Amniotic epithelial cell (primary cell): ENCODE measurements around the gene C2orf78.
A peak's percentile ranks its signal among the peaks of the same experiment; 100 is the strongest.

Source experiments
- DNase-seq: peaks from one replicate; pipeline ENCODE4 v3.0.0-alpha.2; 2010; ENCODE audit warnings: low read depth

The C2orf78 gene

DNA sequence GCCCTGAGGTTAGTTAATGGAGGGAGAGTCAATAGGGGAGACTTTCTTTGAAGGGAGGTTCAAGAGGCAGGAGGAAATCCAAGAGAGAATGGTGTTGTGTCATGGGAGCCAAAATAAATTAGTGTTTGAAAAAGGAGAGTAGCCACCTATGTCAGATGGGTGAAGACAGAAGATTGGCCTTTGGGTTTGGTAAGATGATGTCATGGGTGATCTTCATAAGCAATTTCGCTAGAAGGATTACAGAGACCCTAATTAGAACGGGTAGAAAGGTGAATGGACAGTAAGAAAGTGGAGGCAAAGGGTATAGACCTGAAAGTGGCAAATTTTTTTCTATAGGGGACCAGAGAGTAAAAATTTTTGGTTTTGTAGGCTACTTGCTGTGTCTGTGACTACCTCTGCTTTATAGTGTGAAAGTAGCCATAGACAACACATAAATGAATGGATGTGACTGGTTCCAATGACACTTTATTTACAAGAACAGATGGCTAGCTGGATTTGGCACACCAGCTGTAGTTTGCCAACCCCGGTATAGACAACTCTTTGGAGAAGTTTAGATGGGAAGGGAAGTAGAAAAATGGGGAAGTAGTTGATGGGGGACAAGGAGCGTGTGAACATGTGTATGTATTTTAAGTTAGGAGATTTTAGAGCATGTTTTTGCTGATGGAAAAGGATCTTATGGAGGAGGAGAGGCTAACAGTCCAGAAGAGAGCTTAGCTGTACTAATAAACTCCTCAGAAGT lies 54.0 kb downstream of the C2orf78 start:
- DNase-seq: no peak

DNA sequence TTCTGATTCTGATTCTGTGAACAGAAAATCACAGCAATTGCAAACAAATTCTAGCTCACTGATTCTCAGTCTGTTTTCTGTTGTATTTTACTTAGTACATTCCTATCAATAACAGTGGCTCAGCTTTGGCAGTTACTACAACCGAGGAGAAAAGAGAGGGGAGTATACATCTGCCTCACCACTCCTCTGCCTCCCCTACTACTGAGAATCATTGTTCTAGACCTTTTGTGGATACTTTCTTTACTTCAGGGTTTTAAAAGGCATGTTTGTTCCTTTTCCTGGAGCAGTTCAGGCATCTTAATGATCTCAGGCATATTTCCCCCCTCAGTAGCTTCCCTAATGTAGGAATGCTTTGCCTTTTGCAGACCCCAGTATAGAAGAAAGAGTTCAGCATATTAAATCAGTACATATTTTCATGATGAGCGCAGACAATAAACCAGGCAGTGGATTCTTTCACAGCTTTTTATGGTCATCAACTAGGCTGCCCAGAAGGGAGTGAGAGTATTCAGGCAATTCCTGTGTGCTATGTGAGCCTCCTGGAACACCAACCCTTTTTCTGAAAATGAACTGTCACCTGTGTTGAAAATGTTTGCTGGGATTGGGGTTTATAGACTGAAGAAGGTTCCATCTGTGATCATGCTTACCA lies 55.0 kb downstream of the C2orf78 start:
- DNase-seq: peak; percentile 21

DNA sequence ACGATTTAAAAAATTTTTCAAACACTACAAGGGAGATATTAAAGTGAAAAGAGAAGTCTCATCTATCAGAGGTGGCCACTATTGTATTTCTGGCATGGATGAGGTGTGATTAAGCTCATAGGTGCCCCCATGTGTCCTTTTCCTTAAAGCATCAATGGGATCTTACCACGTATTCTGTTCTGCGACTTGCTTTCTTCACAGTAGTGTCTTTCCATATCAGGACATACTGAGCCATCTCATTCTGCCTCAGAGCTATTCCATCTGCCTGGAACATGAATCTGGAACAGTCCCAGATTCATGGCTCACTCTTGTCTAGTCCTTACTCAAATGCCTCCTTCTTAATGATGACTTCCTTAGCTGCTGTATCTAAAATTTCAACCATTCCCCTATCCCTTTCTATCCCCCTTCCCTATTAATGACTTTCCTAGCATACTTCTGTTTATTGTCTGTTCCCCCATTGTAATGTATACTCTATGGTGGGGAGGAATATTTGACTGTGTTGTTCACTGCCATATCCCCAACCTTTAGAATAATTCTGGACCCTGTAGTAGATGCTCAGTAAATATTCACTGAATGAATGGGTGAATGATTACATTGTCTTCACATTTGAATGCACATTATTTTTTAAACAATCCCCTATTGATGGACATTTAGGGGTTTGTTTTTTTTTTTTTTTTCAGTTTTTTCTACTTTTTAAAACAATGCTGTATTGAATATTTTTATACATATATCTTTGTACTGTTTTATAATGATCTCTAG lies 55.8 kb downstream of the C2orf78 start:
- DNase-seq: no peak

DNA sequence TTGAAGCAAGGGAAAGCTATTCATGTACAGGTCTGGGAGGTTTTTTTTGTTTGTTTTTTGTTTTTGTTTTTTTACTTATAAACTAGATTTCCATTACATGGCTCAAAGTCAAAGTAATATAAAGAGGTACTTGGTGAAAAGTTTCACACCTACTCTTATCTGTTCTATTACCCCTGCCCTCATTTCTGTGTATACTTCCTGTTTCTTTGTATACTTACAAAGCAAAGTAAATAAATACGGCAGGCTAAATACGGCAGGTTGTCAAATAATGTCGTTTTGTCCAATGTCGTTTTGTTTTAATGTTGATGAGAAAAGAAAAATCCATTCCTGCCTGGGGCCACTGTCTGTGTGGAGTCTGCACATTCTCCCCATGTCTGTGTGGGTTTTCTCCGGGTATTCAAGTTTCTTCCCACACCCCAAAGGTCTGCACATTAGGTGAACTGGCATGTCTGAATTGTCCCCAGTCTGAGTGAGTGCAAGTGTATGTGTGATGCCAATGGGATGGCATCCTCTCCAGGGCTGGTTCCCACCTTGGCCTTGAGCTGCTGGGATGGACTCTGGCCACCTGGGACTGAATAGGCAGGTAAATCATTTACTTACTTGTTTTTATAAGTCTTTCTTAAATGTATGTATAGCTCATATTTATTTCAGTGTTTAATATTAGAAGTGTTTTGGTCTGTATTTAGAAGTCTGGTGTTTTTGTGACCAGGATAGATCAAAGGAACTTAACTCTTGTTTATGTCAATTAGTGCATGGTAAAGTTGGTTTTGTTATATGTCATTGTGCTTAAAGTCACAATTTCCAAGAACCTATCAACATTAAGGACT lies 58.1 kb downstream of the C2orf78 start:
- no peak for DNase-seq

DNA sequence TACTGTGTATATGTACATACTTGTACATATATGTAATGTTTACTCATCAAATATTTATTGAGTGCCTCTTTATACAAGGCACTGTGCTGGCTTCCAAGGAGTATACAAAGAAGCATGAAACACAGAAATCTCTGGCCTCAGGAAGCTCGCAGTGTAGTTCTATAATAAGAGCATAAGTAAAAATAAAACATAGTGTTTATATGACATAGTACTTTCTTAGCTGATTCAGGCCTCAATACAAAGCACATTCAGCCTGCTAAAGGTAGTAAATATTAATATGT lies 58.7 kb downstream of the C2orf78 start:
- DNase-seq: no peak

DNA sequence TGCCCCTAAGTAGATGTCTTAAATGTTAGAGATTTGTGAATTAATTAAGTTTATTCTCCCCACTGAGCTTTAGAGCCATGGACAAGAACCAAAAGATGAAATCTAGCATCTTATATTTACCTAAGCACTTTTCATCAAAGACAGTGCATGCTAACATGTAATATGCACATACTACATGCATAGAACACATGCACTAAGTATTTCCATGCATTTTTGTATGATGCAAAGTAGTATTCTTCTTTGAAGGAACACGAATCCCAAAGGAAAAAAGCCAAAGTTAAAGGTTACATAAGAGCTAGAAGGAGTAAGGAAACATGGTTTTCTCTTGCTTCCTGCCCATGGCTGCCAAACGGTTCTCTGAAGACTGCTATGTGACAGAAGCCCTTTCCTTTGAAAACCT lies 60.1 kb downstream of the C2orf78 start:
- DNase-seq: no peak

DNA sequence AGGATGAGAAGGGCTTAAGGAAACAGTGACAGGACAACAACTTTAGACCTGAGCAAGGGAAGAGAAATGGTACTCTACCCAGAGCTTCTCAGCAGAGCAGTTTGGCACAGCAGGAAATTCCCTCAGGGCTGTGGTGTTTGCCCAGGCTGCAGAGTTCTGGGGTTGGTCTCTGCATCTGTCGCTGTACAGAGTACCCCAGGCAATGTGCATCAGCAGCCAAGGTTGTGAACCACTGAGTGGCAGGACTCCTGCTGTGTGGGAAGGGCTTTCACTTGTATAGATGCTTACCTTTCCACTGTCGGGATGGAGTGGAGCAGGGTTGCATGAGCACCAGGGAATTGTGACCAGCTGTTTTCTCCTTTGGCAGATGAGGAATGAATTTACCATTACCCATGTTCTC lies 66.0 kb downstream of the C2orf78 start:
- no peak for DNase-seq

DNA sequence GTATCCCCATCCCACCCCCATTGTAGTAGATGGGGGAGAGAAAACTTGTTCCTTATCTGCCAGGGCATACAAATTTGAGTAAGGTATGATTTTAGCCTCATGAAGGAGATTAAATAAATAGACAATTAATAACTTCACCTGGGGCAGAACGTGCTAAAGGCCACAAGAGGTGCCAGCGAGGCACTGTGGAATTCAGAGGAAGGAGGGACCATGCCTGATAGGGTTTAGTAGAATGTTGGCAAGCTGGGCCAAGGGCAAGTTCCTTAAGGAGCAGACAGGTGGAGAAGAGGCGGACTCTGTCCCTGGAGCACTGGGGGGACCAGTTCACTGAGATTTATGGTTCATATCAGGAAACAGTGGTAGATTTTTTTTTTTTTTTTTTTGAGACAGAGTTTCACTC lies 67.3 kb downstream of the C2orf78 start:
- no peak for DNase-seq

DNA sequence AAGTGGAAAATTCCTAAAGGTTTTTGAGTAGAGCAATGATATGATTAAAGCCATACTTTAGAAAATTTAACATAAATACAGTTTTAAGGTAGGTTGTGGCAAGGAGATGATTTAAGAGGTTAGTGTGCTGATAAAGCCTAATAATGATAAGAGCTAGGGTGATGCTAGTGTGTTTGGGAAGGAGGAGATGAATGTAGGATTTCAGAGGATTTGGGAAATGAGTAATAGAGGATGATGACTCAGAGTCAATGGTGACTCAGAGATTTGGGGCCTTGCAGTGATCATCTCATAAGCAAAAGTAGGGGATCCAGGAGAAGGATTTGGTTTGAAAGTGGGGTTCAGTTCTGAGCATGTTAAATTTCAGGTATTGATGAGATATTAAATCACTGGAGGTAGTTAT lies 68.0 kb downstream of the C2orf78 start:
- peak; percentile 88 for DNase-seq

DNA sequence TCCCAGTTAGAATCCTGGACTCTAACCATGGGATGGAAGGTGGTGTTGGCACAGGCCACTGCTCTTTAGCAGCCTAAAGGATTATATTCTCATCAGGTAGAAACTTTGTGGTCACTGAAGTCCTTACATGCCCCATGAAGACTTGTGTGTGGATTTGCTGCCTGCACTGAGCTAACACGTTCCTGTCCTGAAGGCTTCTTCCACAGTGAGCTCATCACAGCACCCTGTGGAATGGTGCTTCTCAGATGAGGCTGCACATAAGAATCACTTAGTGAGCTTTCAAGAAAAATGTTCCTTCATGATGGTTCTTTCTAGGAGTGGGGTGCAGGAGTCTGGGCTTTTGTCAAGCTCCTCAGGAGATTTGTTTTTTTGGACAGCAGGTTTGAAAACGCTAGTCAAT lies 71.5 kb downstream of the C2orf78 start:
- DNase-seq: peak; percentile 60

DNA sequence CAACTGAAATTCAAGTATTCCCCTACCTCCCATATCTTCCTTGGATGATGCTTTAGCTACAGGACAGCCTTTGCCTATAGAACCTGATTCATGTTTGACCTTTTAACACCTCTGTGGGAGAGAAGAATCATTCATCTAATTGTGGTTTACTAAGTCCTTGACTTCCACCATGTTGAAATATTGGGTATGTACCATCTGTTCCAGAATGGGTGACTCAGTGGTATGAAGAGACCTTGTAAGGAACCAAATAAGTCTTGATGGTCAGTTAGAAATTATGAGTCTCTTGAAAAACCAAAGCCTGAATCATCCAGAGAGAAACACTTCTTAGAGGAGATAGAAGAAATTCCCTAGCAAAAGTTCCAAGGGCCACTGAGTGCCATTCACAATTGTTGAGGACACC lies 72.2 kb downstream of the C2orf78 start:
- DNase-seq: peak; percentile 99

DNA sequence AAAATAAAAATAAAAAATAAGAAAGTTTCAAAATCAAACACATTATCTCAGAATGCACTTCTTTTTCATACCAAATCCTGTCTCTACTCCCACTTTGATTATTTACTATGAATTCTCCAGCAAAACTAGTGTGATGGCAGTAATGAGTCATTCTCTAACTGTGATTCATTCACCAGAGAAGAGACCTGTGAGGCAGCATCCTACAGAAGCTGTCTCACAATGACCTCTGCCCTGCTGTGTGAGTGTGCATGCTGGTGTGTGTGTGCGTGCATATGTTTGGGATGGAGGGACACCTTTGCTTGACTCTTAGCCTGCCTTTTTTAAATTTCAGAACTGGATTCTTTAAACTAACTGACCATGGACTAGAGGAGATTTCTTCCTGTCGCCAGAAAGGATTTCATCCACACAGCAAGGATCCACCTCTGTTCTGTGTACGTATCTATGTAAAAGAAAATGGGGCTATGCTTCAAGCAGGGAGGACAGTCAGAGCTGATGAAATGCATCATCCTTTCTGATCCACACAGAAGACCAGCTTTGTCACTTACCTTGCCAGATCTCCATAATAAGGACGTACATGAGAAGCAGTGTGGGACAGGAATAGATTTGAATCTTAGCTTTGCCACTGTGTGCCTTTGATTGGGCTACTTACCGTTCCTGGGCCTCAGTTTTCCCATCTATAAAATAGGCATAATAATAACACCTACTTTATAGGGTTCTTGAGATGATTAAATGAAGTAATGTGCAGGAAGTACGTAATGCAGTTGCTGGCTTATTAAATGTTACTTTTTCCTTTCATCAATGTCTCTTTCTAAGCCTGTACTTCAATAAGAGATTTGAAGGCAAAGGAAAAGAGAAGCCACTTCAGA lies 76.0 kb downstream of the C2orf78 start:
- peak; percentile 86 for DNase-seq

DNA sequence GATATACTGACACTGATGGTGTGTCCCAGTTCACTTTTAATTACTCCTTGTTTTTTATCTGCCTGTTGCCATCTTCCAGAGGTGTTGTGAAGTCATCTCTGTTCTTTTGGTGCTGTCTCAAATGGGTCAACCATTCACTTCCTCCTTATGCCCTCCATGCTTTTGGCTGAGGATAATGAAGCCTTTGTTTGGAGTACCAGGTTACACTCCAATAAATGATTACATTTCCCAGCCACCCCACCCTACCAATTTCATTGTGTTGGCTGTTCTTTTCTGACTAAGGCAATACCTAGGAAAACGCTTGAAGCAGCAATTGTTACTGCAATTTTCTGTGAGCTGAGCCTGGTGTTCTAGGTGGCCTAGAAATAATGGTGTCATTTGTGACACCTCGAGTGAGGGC lies 79.0 kb downstream of the C2orf78 start:
- DNase-seq: no peak
